Mesenchymal stem cell (in vitro differentiated cells and primary cell): ENCODE measurements around the gene IQCH.
A peak's percentile ranks its signal among the peaks of the same experiment; 100 is the strongest.

Source experiments
- DNase-seq: peaks from one replicate; pipeline ENCODE4 v3.0.0-alpha.2; 2013
- H2AFZ ChIP-seq: one replicate; pipeline ENCODE4 v1.6.1; 2013; ENCODE audit warnings: low read depth, mild to moderate bottlenecking, control low read depth, inconsistent platforms, low read length, moderate library complexity
- H2AK5ac ChIP-seq: 2 replicates; pipeline ENCODE4 v1.6.1; 2013; ENCODE audit warnings: low read length, moderate library complexity, mild to moderate bottlenecking, inconsistent platforms; ENCODE audit not compliant: severe bottlenecking
- H2BK120ac ChIP-seq: one replicate; pipeline ENCODE4 v1.6.1; 2013; ENCODE audit warnings: low read depth, mild to moderate bottlenecking, inconsistent platforms, low read length, moderate library complexity
- H2BK12ac ChIP-seq, 2 experiments: one replicate each; pipeline ENCODE4 v1.6.1; 2013; ENCODE audit warnings: inconsistent platforms in 2 of 2, low read length in 2 of 2, mild to moderate bottlenecking in 2 of 2, moderate library complexity in 2 of 2, control low read depth in 1 of 2
- H2BK15ac ChIP-seq: one replicate; pipeline ENCODE4 v1.6.1; 2013; ENCODE audit warnings: mild to moderate bottlenecking, low read depth, inconsistent platforms; ENCODE audit not compliant: poor library complexity, severe bottlenecking
- H2BK5ac ChIP-seq: 2 replicates; pipeline ENCODE4 v1.6.1; 2013; ENCODE audit warnings: low read depth, mild to moderate bottlenecking, low read length, control low read depth, inconsistent platforms; ENCODE audit not compliant: poor library complexity, severe bottlenecking
- H3K14ac ChIP-seq, 2 experiments: one replicate each; pipeline ENCODE4 v1.6.1; 2013; ENCODE audit warnings: inconsistent platforms in 2 of 2, low read length in 2 of 2, control low read depth in 1 of 2, mild to moderate bottlenecking in 1 of 2, moderate library complexity in 1 of 2
- H3K18ac ChIP-seq, 2 experiments: one replicate each; pipeline ENCODE4 v1.6.1; 2013; ENCODE audit warnings: inconsistent platforms in 2 of 2, low read length in 2 of 2, control low read depth in 1 of 2, low read depth in 1 of 2, mild to moderate bottlenecking in 1 of 2
- H3K23ac ChIP-seq, 2 experiments: one replicate each; pipeline ENCODE4 v1.6.1; 2013; ENCODE audit warnings: inconsistent platforms in 2 of 2, low read length in 2 of 2, mild to moderate bottlenecking in 2 of 2, moderate library complexity in 2 of 2, control low read depth in 1 of 2
- H3K27ac ChIP-seq: 2 replicates; pipeline ENCODE4 v1.5.1; 2013; ENCODE audit warnings: mild to moderate bottlenecking, moderate library complexity, low read length, control low read depth, inconsistent platforms; ENCODE audit not compliant: poor library complexity, severe bottlenecking
- H3K27me3 ChIP-seq, 2 experiments: 2 replicates each; pipeline versions ENCODE4 v1.6.1 to v1.7.0; 2013; ENCODE audit warnings: low read length in 2 of 2, mild to moderate bottlenecking in 2 of 2, moderate library complexity in 2 of 2, control low read depth in 1 of 2, inconsistent platforms in 1 of 2; ENCODE audit not compliant: control insufficient read depth in 1 of 2, insufficient read depth in 1 of 2
- H3K36me3 ChIP-seq, 2 experiments: 2 replicates each; pipeline versions ENCODE4 v1.6.1 to v1.7.0; 2013; ENCODE audit warnings: low read length in 2 of 2, control low read depth in 1 of 2, inconsistent platforms in 1 of 2, low read depth in 1 of 2, mild to moderate bottlenecking in 1 of 2; ENCODE audit not compliant: insufficient read depth in 2 of 2, control insufficient read depth in 1 of 2
- H3K4ac ChIP-seq, 2 experiments: one replicate each; pipeline ENCODE4 v1.6.1; 2013; ENCODE audit warnings: inconsistent platforms in 2 of 2, low read length in 2 of 2, mild to moderate bottlenecking in 2 of 2, moderate library complexity in 2 of 2, control low read depth in 1 of 2, low read depth in 1 of 2
- H3K4me1 ChIP-seq: 2 replicates; pipeline ENCODE4 v1.6.1; 2013; ENCODE audit warnings: low read depth, low read length, control low read depth; ENCODE audit not compliant: control insufficient read depth, insufficient read depth
- H3K4me2 ChIP-seq: 2 replicates; pipeline ENCODE4 v1.6.1; 2013; ENCODE audit warnings: low read length, mild to moderate bottlenecking, inconsistent platforms; ENCODE audit not compliant: poor library complexity, severe bottlenecking
- H3K4me3 ChIP-seq, 2 experiments: 2 replicates each; pipeline versions ENCODE4 v1.5.1 to v1.7.0; 2013; ENCODE audit warnings: low read length in 2 of 2, mild to moderate bottlenecking in 2 of 2, control low read depth in 1 of 2, low read depth in 1 of 2; ENCODE audit not compliant: insufficient read depth in 1 of 2
- H3K79me1 ChIP-seq: replicated peaks from 2 replicates; pipeline ENCODE4 v1.6.1; 2013; ENCODE audit warnings: mild to moderate bottlenecking, control low read depth, low read length, inconsistent platforms; ENCODE audit not compliant: poor library complexity, severe bottlenecking
- H3K9ac ChIP-seq: 2 replicates; pipeline ENCODE4 v1.7.0; 2013; ENCODE audit warnings: mild to moderate bottlenecking, low read length, moderate library complexity
- H3K9me3 ChIP-seq: 2 replicates; pipeline ENCODE4 v1.7.0; 2013; ENCODE audit warnings: mild to moderate bottlenecking, low read length; ENCODE audit not compliant: control insufficient read depth
- H4K8ac ChIP-seq: one replicate; pipeline ENCODE4 v1.6.1; 2013; ENCODE audit warnings: inconsistent platforms, mild to moderate bottlenecking, low read length, moderate library complexity
- H4K91ac ChIP-seq: one replicate; pipeline ENCODE4 v1.6.1; 2013; ENCODE audit warnings: mild to moderate bottlenecking, low read length, inconsistent platforms
- WGBS: methylation state at CpG from one replicate; pipeline ENCODE4 v1.1.7; 2013; ENCODE audit warnings: mixed read lengths; 5-methylcytosine and 5-hydroxymethylcytosine counted together

Gene IQCH

GRCh38 chr15:67521029-67521782 is 266.6 kb downstream of the IQCH start, which contains the start of gene C15orf61:
Gene C15orf61, plus strand, starts transcription at chr15:67521131. Its CDS starts 118 bp downstream, at chr15:67521249.
- Histone ChIP-seq H2BK120ac (peak within 1 kb of the TSS; percentile 61), H3K27me3 (no peaks in the 10 kb centered on the region), H3K4ac (peak within 1 kb of the TSS; percentile 94 to 97), H3K4me3 (peak within 1 kb of the TSS; percentile 93 to 97), H3K18ac (peak within 1 kb of the TSS; percentile 98 to 100), H2AK5ac (peak within 1 kb of the TSS; percentile 27), H2AFZ (peak within 1 kb of the TSS; percentile 91), H2BK5ac (peak within 1 kb of the TSS; percentile 61), H3K27ac (peak within 1 kb of the TSS; percentile 89), H4K8ac (peak within 1 kb of the TSS; percentile 98), H3K4me1 (peaks cover 6% of the 10 kb centered on the region), H2BK15ac (peak within 1 kb of the TSS; percentile 99), H3K14ac (peak within 1 kb of the TSS; percentile 86 to 100), H2BK12ac (peak within 1 kb of the TSS in 1 of 2 experiments; percentile 97), H3K79me1 (peaks cover 9% of the 10 kb centered on the region), H3K23ac (peak within 1 kb of the TSS; percentile 79 to 97), H4K91ac (peak within 1 kb of the TSS; percentile 98), H3K9ac (peak within 1 kb of the TSS; percentile 98), H3K4me2 (peak within 1 kb of the TSS; percentile 96), H3K36me3 (peaks cover 0 to 17% of the 10 kb centered on the region in 2 experiments), H3K9me3 (no peaks in the 10 kb centered on the region)
- 1% methylated on average over 69 of the region's 94 CpGs for WGBS
- DNase-seq, result peak; percentile 83

- Histone ChIP-seq H3K27me3 (no peaks in the 10 kb centered on the region), H3K14ac (peak overlapping the region; percentile 86 to 100), H2AFZ (peak overlapping the region; percentile 91), H2BK120ac (peak overlapping the region; percentile 61), H3K23ac (peak overlapping the region in 1 of 2 experiments; percentile 97), H3K79me1 (peaks cover 9% of the 10 kb centered on the region), H3K4me2 (peak overlapping the region; percentile 96), H3K4me1 (peaks cover 6% of the 10 kb centered on the region), H3K27ac (peak overlapping the region; percentile 76), H3K18ac (peak overlapping the region; percentile 98 to 100), H3K9me3 (no peaks in the 10 kb centered on the region), H4K8ac (peak overlapping the region; percentile 98), H3K9ac (peak overlapping the region; percentile 98), H3K4ac (peak overlapping the region; percentile 94 to 97), H2BK5ac (peak overlapping the region; percentile 61), H2AK5ac (no peak overlapping the region), H3K36me3 (peaks cover 0 to 21% of the 10 kb centered on the region in 2 experiments), H4K91ac (peak overlapping the region; percentile 98), H2BK15ac (peak overlapping the region; percentile 93), H3K4me3 (peak overlapping the region; percentile 93 to 97), H2BK12ac (peak overlapping the region in 1 of 2 experiments; percentile 52)
- peak; percentile 55 for DNase-seq
- WGBS, result 6% methylated on average over 17 of the region's 23 CpGs
Measured at GRCh38 chr15:67521783-67522568, 267.4 kb downstream of the IQCH start.

DNA sequence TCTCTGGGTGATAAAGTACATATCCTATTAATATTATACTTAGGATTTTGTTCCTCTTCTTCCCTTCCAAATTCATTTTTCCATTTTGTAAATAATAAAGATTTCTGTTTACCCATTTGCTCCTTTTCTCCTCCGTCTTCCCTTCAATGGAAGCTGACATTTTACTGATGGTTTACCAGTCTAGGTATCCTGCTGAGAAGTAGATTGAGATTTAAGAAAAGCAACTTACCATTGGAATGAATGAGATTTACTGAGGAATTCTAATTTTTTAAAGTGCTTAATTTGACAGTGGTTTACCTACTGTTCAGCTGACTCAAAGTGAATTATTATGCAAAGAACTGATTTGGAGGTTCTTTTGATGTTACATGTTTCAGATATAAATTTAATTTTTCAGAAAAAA is 268.7 kb downstream of the IQCH start:
- Histone ChIP-seq H3K79me1 (peaks cover 9% of the 10 kb centered on the region), H3K23ac (no peak overlapping the region), H2AK5ac (no peak overlapping the region), H2BK120ac (no peak overlapping the region), H4K91ac (no peak overlapping the region), H3K9ac (peak overlapping the region; percentile 98), H2BK5ac (no peak overlapping the region), H3K4me2 (no peak overlapping the region), H3K36me3 (peaks cover 0 to 24% of the 10 kb centered on the region in 2 experiments), H3K4me1 (peaks cover 6% of the 10 kb centered on the region), H2BK12ac (no peak overlapping the region), H3K27me3 (no peaks in the 10 kb centered on the region), H2BK15ac (no peak overlapping the region), H2AFZ (no peak overlapping the region), H3K9me3 (no peaks in the 10 kb centered on the region), H3K18ac (no peak overlapping the region), H3K27ac (no peak overlapping the region), H3K4me3 (peak overlapping the region in 1 of 2 experiments; percentile 97), H4K8ac (no peak overlapping the region), H3K14ac (no peak overlapping the region), H3K4ac (no peak overlapping the region)
- no CpG with 5 or more reads among the region's 1 CpG for WGBS
- DNase-seq, result no peak

GRCh38 chr15:67524235-67524634 is 269.6 kb downstream of the IQCH start:
- Histone ChIP-seq H3K14ac (no peak overlapping the region), H2AFZ (no peak overlapping the region), H4K8ac (no peak overlapping the region), H2BK15ac (no peak overlapping the region), H3K27ac (no peak overlapping the region), H2BK5ac (no peak overlapping the region), H3K18ac (no peak overlapping the region), H2BK120ac (no peak overlapping the region), H4K91ac (no peak overlapping the region), H3K36me3 (peaks cover 0 to 30% of the 10 kb centered on the region in 2 experiments), H3K27me3 (no peaks in the 10 kb centered on the region), H3K79me1 (peaks cover 9% of the 10 kb centered on the region), H3K23ac (no peak overlapping the region), H3K9me3 (no peaks in the 10 kb centered on the region), H3K9ac (peak overlapping the region; percentile 98), H2BK12ac (no peak overlapping the region), H3K4me3 (peak overlapping the region in 1 of 2 experiments; percentile 97), H3K4ac (no peak overlapping the region), H3K4me1 (peaks cover 6% of the 10 kb centered on the region), H2AK5ac (no peak overlapping the region), H3K4me2 (peak overlapping the region; percentile 29)
- no peak for DNase-seq
